ENCODE measurements around the gene TMTC4. TPM values are rescaled to one million over a fixed set of nuclear protein-coding genes. Genes with fewer than 3 reads are reported as not detected.
"Not testable (repeated sequence)": the region's sequence is repeated elsewhere in the genome, so short reads cannot be mapped to it uniquely, and the experiment has no call there.

TMTC4 gene
- total RNA-seq, 1 donor from 2014 or later, result 19.6 TPM

DNA sequence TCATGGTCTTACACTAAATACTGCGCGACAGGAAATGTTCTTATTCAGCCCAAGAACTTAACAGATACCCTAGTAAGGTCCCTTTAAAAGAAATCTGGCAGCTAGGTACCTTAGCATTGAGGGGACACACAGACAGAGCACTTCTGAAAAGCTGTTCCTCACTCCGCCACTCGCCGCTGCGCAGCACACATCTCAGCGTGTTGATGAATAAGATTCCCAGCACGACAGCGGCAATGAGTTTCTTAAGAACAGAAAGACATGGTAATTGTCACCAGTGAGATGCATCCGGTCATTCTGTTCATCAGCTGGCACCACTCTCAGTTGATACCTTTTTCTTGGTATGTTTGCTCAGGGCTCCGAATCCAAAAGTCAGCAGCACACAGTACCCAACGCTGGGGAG, 39.9 kb downstream of the TMTC4 start:
- intact Hi-C loops (cut with micrococcal nuclease), result no loop called here

- intact Hi-C loops (cut with micrococcal nuclease), result no loop called here
Observed at GRCh38 chr13:100633461-100633860, 41.1 kb downstream of the TMTC4 start.

DNA sequence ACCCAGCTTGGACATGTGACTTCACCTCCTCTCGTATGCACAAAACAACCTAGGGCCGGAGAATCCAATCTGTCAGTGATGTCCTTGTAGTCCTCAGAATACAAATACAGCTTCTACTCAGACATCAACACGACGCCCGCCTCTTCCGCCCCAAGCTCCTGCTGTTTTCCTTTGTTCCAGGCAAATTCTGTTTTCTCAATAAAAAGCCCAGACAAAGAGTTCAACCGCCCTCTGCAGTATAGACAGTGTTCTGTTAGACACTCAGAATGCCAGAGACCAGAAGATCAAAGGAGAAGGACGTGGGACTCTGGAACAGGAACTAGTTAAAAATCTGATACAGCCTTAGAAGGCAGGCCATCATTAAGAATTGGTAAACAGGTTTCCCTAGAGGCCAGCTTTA, 44.0 kb downstream of the TMTC4 start:
- intact Hi-C loops (cut with micrococcal nuclease), result no loop called here

DNA sequence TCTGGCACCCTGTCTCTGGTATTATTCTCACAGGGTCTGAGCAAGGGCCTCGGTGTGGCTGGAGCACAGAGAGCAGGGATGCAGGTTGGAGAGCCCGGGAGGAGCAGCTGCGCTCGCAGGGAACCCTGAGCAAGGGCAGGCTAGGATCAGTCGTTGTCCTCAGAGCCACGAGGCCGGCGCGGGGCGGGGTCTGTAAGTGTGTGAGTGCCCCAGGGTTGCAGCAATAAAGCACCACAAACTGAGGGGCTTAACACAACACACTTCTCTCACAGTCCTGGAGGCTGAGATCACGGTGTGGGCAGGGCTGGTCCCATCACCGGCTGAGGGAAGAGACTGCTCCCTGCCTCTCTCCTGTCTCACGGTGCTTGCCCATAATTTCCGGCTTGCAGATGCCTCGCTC, 47.5 kb downstream of the TMTC4 start:
- intact Hi-C loops (cut with micrococcal nuclease), result no loop called here

- intact Hi-C loops (cut with micrococcal nuclease), result no loop called here
Observed at GRCh38 chr13:100625447-100625846, 49.1 kb downstream of the TMTC4 start.

GRCh38 chr13:100620792-100621191, 53.8 kb downstream of the TMTC4 start:
- intact Hi-C loops (cut with micrococcal nuclease), result no loop called here

DNA sequence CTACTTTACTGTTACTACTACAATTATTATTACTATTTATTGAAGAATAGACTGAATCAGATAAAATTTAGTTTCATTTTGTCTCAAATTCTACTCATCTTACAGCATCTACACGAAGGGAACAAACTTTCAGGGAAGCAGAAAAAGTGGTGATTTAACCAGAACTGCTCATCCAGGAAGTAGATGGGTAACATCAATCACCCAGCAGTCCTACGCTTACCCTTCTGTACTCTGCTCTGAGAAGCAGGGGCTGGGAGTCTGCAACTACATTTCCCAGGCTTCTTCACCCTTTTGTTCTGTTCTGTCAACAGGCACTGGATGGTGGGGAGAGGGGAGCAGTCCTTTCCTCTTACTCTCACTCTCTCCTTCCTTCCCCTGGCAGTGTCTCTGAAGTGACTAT, 54.7 kb downstream of the TMTC4 start:
- intact Hi-C loops (cut with micrococcal nuclease), result no loop called here

DNA sequence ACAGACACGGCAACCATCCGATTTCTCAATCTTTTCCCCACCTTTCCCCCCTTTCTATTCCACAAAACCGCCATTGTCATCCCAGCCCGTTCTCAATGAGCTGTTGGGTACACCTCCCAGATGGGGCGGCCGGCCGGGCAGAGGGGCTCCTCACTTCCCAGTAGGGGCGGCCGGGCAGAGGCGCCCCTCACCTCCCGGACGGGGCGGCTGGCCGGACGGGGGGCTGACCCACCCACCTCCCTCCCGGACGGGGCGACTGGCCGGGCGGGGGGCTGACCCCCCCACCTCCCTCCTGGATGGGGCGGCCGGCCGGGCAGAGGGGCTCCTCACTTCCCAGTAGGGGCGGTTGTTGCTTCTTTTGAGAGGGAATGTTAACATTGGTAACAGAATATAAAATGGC, 55.7 kb downstream of the TMTC4 start:
- intact Hi-C loops (cut with micrococcal nuclease), result not testable (repeated sequence)

DNA sequence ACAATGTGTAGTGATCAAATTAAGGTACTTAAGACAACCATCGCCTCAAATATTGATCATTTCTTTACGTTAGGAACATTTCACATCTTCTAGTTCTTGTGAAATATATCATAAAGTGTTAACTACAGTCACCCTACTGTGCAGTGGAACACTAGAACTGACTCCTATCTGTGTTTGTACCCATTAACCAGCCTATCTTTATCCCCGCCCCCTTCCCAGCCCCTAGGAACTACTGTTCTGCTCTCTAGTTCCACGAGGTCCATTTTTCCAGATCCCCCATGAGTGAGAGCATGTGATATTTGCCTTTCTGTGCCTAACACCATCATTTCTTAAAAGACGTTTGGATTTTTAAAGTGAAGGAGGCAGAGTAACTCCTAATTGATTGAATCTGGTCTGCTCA, 61.6 kb downstream of the TMTC4 start:
- intact Hi-C loops (cut with micrococcal nuclease), result no loop called here

GRCh38 chr13:100611678-100612492, 62.7 kb downstream of the TMTC4 start:
- intact Hi-C loops (cut with micrococcal nuclease), result no loop called here

DNA sequence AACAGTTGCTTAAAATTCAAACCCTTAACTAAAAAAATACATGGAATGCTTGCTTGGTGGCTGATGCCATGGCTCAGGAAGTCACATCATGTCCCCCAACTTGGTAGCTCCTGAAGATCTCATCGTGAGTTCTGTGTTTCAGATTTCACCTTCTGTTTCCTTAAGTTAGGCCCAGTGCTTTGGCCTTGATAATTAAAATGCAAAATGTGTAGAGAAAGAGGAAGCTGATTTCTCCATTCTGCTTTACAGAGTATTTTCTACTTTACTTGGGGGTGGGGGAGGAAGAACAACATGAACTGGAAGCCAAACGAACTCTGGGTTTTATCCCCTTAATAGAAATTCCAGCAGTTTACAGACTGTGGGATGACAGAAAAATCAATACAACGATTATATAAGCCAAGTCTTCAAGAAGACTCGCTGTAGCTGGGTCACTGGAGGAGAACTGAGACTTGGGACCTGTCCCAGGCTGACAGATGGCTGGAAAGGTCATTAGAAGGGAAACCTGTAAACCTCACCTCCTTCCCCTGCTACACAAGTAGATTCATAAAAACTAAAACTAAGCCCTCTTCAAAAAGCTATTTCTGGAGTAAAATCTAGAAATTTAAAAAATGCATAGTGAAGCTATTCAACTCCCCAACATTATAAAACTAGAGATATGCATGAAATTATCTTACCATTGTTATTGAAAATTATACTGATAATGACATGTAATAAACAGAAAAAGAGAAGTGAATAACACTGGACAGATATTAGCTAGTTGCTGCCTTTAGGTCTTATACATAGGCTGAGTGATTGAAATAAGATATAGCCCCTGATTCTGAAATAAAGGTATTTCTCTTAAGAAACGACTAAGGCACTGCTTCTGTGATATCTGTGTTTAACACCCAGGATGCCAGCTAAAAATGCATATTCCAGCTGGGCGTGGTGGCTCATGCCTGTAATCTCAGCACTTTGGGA, 63.9 kb downstream of the TMTC4 start:
- intact Hi-C loops (cut with micrococcal nuclease), result no loop called here

- intact Hi-C loops (cut with micrococcal nuclease), result loop anchor here (1.0 kb wide), 2 partner anchors 20 to 36 kb away; no protein-coding TSS in a partner anchor
Observed at GRCh38 chr13:100608906-100609305, 65.7 kb downstream of the TMTC4 start.

- intact Hi-C loops (cut with micrococcal nuclease), result no loop called here
Observed at GRCh38 chr13:100608489-100608888, 66.1 kb downstream of the TMTC4 start.

- intact Hi-C loops (cut with micrococcal nuclease), result no loop called here
Observed at GRCh38 chr13:100604918-100605710, 69.5 kb downstream of the TMTC4 start.

GRCh38 chr13:100602493-100603111, 72.0 kb downstream of the TMTC4 start:
- intact Hi-C loops (cut with micrococcal nuclease), result no loop called here

DNA sequence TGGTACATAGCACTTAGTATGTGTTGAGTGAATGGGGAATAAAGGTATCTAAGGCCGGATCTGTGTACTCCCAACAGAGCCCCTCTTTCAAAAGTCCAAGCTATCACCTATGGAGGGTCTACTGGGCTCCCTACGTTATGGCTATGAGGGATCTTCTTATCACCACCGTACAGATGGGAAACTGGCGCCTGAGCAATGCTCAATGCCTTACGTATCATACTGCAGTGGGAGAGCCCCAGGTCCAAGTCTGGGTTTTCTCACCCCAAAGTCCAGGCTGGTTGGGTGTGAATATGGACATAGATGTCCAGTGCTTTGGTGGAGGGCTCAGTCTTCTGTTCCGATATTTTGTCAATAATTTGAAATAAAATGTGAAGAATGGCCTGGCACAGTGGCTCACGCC, 72.9 kb downstream of the TMTC4 start:
- intact Hi-C loops (cut with micrococcal nuclease), result no loop called here

DNA sequence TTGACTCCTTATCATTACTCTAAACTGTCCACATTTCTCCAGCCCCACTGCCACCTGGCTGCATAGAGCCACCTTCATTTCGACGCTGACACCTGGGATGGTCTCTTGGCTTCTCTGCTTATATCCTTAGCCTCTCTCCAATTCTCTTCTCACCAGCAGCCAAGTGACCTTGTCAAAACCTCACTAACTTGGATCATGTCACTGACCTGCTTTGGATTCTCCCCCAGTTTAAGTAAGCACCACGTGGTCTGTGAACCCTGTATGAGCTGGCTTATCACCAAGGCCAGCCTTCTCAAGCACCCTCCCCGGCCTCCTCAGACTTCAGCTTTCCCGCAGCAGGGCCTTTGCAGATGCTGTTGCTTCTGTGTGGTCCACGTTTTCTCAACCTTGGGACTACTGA, 73.7 kb downstream of the TMTC4 start:
- intact Hi-C loops (cut with micrococcal nuclease), result no loop called here

- intact Hi-C loops (cut with micrococcal nuclease), result no loop called here
Observed at GRCh38 chr13:100600461-100600860, 74.1 kb downstream of the TMTC4 start.

- intact Hi-C loops (cut with micrococcal nuclease), result no loop called here
Observed at GRCh38 chr13:100597253-100597652, 77.3 kb downstream of the TMTC4 start.

- intact Hi-C loops (cut with micrococcal nuclease), result no loop called here
Observed at GRCh38 chr13:100596516-100596915, 78.1 kb downstream of the TMTC4 start.

- intact Hi-C loops (cut with micrococcal nuclease), result no loop called here
Observed at GRCh38 chr13:100594731-100595130, 79.9 kb downstream of the TMTC4 start.

Data from T-helper 1 cell treated with Interleukin-12 subunit alpha and Interleukin-12 subunit beta and Interleukin-4 antibody, amounts not matched to agents 30 ng/mL and 1 ng/mL, for 36 hours (primary cell).